Gastroesophageal sphincter (tissue), 4 donors: ENCODE data around the gene KCNAB1. TPM values are rescaled to one million over a fixed set of nuclear protein-coding genes. Genes with fewer than 3 reads are reported as not detected.
"Not testable (repeated sequence)": the region's sequence is repeated elsewhere in the genome, so short reads cannot be mapped to it uniquely, and the experiment has no call there.

ENCODE experiments used
- ATAC-seq: fragments of 150-250 bp; one replicate; pipeline ENCODE4 v1.9.1; 2016; ENCODE audit warnings: mild to moderate bottlenecking, moderate library complexity
- H3K27ac ChIP-seq, 4 donors: fragments of 200-600 bp; sonication (generic) in 3 of 4; 1 replicate in 3 of 4; 2 replicates in 1 of 4; pipeline ENCODE4 v1.5.1; 2016 to 2019
- H3K27me3 ChIP-seq: fragments of 200-600 bp; sonication (generic); one replicate; pipeline ENCODE4 v1.5.1; 2019
- H3K36me3 ChIP-seq, 2 donors: fragments of 200-600 bp; sonication (generic); one replicate each; pipeline ENCODE4 v1.5.1; 2019; ENCODE audit warnings: control low read depth in 1 of 2
- H3K4me1 ChIP-seq, 3 donors: fragments of 200-600 bp; sonication (generic); 1 replicate in 2 of 3; 2 replicates in 1 of 3; pipeline ENCODE4 v1.5.1; 2016 to 2019; ENCODE audit warnings: control low read depth in 2 of 3
- H3K4me3 ChIP-seq, 2 donors: fragments of 200-600 bp; sonication (generic); one replicate each; pipeline ENCODE4 v1.5.1; 2019; ENCODE audit warnings: mild to moderate bottlenecking in 1 of 2, moderate library complexity in 1 of 2
- H3K9me3 ChIP-seq, 3 donors: fragments of 200-600 bp; sonication (generic); one replicate each; pipeline ENCODE4 v1.5.1; 2017 to 2019; ENCODE audit warnings: control low read depth in 2 of 3
- CTCF ChIP-seq, 4 experiments: fragments of 200-600 bp in 2 of 4; fragments of 450-650 bp in 2 of 4; sonication (generic) in 1 of 4; IDR thresholded peaks; one replicate each; pipeline ENCODE4 v1.5.1; 2017 to 2019; ENCODE audit warnings: antibody characterized with exemption in 4 of 4, mild to moderate bottlenecking in 2 of 4, moderate library complexity in 2 of 4
- EP300 ChIP-seq: sonication (generic); formaldehyde crosslinking; IDR thresholded peaks from one replicate; pipeline ENCODE4 v1.6.1; 2017; ENCODE audit warnings: antibody characterized with exemption, mild to moderate bottlenecking
- POLR2A ChIP-seq, 2 donors: fragments of 450-650 bp; IDR thresholded peaks; one replicate each; pipeline ENCODE4 v1.6.1; 2017; ENCODE audit warnings: antibody characterized with exemption in 2 of 2, mild to moderate bottlenecking in 2 of 2, moderate library complexity in 1 of 2
- POLR2AphosphoS5 ChIP-seq: sonication (generic); formaldehyde crosslinking; IDR thresholded peaks from one replicate; pipeline ENCODE4 v1.6.1; 2017; ENCODE audit warnings: antibody characterized with exemption
- WGBS, 2 donors: methylation state at CpG; one replicate each; pipeline ENCODE4 v1.1.5; 2018; ENCODE audit warnings: low coverage in 1 of 2; 5-methylcytosine and 5-hydroxymethylcytosine counted together
- total RNA-seq, 4 donors: library from RNA; depleted of rRNA; stranded (reverse); fragments of >200 nt; gene quantifications; one replicate each; pipeline ENCODE4 v1.1.0, GENCODE V29; 2016

Gene KCNAB1
- total RNA-seq, 4 donors from 2014 or later: 0.31 to 6.3 (median 1.9) TPM

GRCh38 chr3:156098437-156099035, 21.8 kb upstream of the KCNAB1 start:
- no peaks in the 10 kb centered on the region for H3K9me3 ChIP-seq
- no peak overlapping the region for H3K27ac ChIP-seq
- H3K4me3 ChIP-seq: no peak overlapping the region
- no peak for TF ChIP-seq POLR2AphosphoS5
- TF ChIP-seq EP300: no peak
- TF ChIP-seq CTCF (IDR thresholded peaks at IDR 0.05): no peak
- no peak for TF ChIP-seq POLR2A (IDR thresholded peaks at IDR 0.05)
- H3K4me1 ChIP-seq: no peaks in the 10 kb centered on the region
- H3K36me3 ChIP-seq: no peaks in the 10 kb centered on the region
- 89 to 100% methylated on average over 3 of the region's 4 CpGs for WGBS, 2 donors
- H3K27me3 ChIP-seq: no peaks in the 10 kb centered on the region
- no peak for ATAC-seq

GRCh38 chr3:156099348-156099747, 21.0 kb upstream of the KCNAB1 start:
- not testable (repeated sequence) for H3K4me3 ChIP-seq, H3K27ac ChIP-seq, H3K4me1 ChIP-seq, H3K36me3 ChIP-seq, H3K27me3 ChIP-seq, ATAC-seq, H3K9me3 ChIP-seq
- no CpG with 5 or more reads among the region's 27 CpGs for WGBS, 2 donors

- H3K27ac ChIP-seq, H3K27me3 ChIP-seq, H3K4me3 ChIP-seq, H3K4me1 ChIP-seq, H3K36me3 ChIP-seq, H3K9me3 ChIP-seq, ATAC-seq: not testable (repeated sequence)
- WGBS, 2 donors: 94 to 100% methylated on average over 2 to 6 of the region's 9 CpGs
Measured at GRCh38 chr3:156099984-156100383, 20.4 kb upstream of the KCNAB1 start.

- Histone ChIP-seq H3K9me3 (no peaks in the 10 kb centered on the region), H3K27me3 (no peaks in the 10 kb centered on the region), H3K4me3 (no peak overlapping the region), H3K4me1 (no peaks in the 10 kb centered on the region), H3K36me3 (no peaks in the 10 kb centered on the region), H3K27ac (no peak overlapping the region)
- WGBS, 2 donors: 34 to 52% methylated on average over 3 to 4 of the region's 4 CpGs
- TF ChIP-seq CTCF (IDR thresholded peaks at IDR 0.05): no peak
- TF ChIP-seq POLR2A (IDR thresholded peaks at IDR 0.05): no peak
- TF ChIP-seq EP300: no peak
- TF ChIP-seq POLR2AphosphoS5: no peak
- ATAC-seq: no peak
Measured at GRCh38 chr3:156102267-156102931, 18.0 kb upstream of the KCNAB1 start.

- no peaks in the 10 kb centered on the region for H3K27me3 ChIP-seq
- H3K36me3 ChIP-seq: no peaks in the 10 kb centered on the region
- TF ChIP-seq CTCF (IDR thresholded peaks at IDR 0.05): no peak
- no peak for TF ChIP-seq EP300
- no peak for TF ChIP-seq POLR2AphosphoS5
- no peak for TF ChIP-seq POLR2A (IDR thresholded peaks at IDR 0.05)
- WGBS, 2 donors: 84 to 86% methylated on average over 3 of the region's 7 CpGs
- no peaks in the 10 kb centered on the region for H3K4me1 ChIP-seq
- H3K9me3 ChIP-seq: no peaks in the 10 kb centered on the region
- no peak overlapping the region for H3K4me3 ChIP-seq
- ATAC-seq: no peak
- H3K27ac ChIP-seq: no peak overlapping the region
Measured at GRCh38 chr3:156106721-156107373, 13.5 kb upstream of the KCNAB1 start.

GRCh38 chr3:156107504-156107903, 12.9 kb upstream of the KCNAB1 start:
- no peak overlapping the region for H3K27ac ChIP-seq
- 87 to 93% methylated on average over 4 to 5 of the region's 5 CpGs for WGBS, 2 donors
- H3K4me1 ChIP-seq: no peaks in the 10 kb centered on the region
- H3K9me3 ChIP-seq: no peaks in the 10 kb centered on the region
- no peaks in the 10 kb centered on the region for H3K27me3 ChIP-seq
- no peaks in the 10 kb centered on the region for H3K36me3 ChIP-seq
- no peak for TF ChIP-seq POLR2A (IDR thresholded peaks at IDR 0.05)
- TF ChIP-seq POLR2AphosphoS5: no peak
- no peak for TF ChIP-seq CTCF (IDR thresholded peaks at IDR 0.05)
- no peak for TF ChIP-seq EP300
- no peak for ATAC-seq
- no peak overlapping the region for H3K4me3 ChIP-seq
